ENCODE measurements around the gene LYRM2. TPM values are rescaled to one million over a fixed set of nuclear protein-coding genes. Genes with fewer than 3 reads are reported as not detected.
"Not testable (repeated sequence)": the region's sequence is repeated elsewhere in the genome, so short reads cannot be mapped to it uniquely, and the experiment has no call there.

Gene LYRM2
- total RNA-seq, 1 experiment from 2014 or later: 4.7 TPM

GRCh38 chr6:89657445-89658158 is 19.1 kb upstream of the LYRM2 start:
- in situ Hi-C loops (cut with HindIII; ENCODE audit: low pct_unique_long_range_greater_than_20kb, low sequenced_read_pairs): no loop called here
- DNase-seq (ENCODE audit: low read depth): no peak

- DNase-seq (ENCODE audit: low read depth): no peak
- in situ Hi-C loops (cut with HindIII; ENCODE audit: low pct_unique_long_range_greater_than_20kb, low sequenced_read_pairs): no loop called here
These were observed 16.6 kb upstream of the LYRM2 start for GRCh38 chr6:89655122-89655521.

DNA sequence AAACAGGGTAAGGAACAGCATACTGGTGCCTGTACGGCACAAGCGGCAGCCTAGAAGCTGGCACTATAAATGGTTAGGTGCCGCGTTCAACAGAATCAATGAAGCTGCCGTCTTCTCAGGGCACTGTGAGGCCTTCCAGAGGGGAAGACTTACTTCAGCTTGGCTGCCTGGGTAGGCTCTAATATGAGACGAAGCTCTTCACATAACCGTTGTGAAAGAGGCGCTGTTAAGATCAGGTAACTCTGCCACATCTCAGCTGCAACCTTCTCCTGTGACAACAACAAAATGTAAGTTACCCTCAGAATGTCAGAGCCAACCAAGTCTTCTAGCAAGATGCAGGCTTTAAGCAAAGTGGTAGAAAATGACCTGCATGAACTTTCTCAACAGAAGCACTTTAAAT is 12.0 kb upstream of the LYRM2 start:
- DNase-seq (ENCODE audit: low read depth): no peak
- in situ Hi-C loops (cut with HindIII; ENCODE audit: low pct_unique_long_range_greater_than_20kb, low sequenced_read_pairs): no loop called here

- in situ Hi-C loops (cut with HindIII; ENCODE audit: low pct_unique_long_range_greater_than_20kb, low sequenced_read_pairs): loop anchor here (10.0 kb wide), 1 partner anchor 215 kb away; the partner anchor contains the start of gene ANKRD6
- no peak for DNase-seq (ENCODE audit: low read depth)
These were observed 11.1 kb upstream of the LYRM2 start for GRCh38 chr6:89649682-89650081.

GRCh38 chr6:89644864-89645263 is 6.3 kb upstream of the LYRM2 start:
- no peak for DNase-seq (ENCODE audit: low read depth)
- in situ Hi-C loops (cut with HindIII; ENCODE audit: low pct_unique_long_range_greater_than_20kb, low sequenced_read_pairs): loop anchor here (10.0 kb wide), 1 partner anchor 210 kb away; the partner anchor contains the start of gene ANKRD6

DNA sequence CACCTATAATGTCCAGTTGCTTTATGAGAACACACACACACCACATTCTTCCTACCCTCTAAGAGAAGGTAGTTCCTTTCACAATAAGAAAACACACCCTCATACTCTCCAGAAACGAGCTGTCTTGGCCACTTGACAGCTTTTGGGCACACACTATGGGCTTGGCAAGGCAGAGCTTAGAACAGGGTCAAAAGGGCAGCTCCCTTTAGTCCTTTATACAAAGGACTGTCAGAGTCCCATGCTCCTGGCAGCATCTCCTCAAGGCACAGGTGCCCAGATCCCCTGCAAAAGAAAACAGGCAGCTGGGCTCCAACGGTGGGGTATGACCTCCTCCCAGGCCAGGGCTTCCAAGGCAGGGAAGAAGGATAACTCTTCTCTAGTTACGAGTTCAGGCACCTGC is 4.9 kb upstream of the LYRM2 start:
- no peak for DNase-seq (ENCODE audit: low read depth)
- in situ Hi-C loops (cut with HindIII; ENCODE audit: low pct_unique_long_range_greater_than_20kb, low sequenced_read_pairs): loop anchor here (10.0 kb wide), 1 partner anchor 209 kb away; the partner anchor contains the start of gene ANKRD6

DNA sequence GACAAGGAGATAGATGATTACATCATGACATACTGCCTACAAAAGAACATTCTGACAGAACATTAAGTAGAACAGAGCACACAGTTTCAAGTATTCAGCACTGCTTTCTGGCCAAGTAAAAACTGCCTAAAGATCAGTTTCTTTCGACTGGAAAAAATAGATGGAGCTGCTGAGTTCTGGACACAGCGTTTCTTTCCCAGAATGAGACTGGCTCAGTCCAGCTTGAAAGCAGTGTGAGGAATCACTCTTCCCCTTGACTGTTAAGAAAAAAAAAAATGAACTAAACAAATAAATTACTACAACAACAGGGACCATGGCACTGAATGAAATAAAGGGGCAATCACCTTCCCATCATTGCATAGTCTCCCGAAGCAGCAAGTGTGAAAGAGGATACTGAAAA is 4.4 kb upstream of the LYRM2 start:
- DNase-seq (ENCODE audit: low read depth): no peak
- in situ Hi-C loops (cut with HindIII; ENCODE audit: low pct_unique_long_range_greater_than_20kb, low sequenced_read_pairs): loop anchor here (10.0 kb wide), 1 partner anchor 208 kb away; the partner anchor contains the start of gene ANKRD6

DNA sequence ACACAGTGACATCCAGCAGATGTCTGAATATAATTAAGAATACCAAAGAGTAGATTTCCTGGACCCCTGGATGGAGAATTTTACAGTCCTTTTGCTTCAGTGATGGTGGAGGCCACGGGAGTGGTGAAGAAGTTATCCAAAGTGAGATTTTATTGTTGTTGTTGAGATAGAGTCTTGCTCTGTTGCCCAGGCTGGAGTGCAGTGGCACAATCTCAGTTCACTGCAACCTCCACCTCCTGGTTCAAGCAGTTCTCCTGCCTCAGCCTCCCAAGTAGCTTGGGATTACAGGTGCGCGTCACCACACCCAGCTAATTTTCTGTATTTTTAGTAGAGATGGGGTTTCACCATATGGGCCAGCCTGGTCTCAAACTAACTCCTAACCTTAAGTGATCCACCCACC is 3.0 kb upstream of the LYRM2 start:
- not testable (repeated sequence) for DNase-seq (ENCODE audit: low read depth)
- in situ Hi-C loops (cut with HindIII; ENCODE audit: low pct_unique_long_range_greater_than_20kb, low sequenced_read_pairs): loop anchor here (10.0 kb wide), 1 partner anchor 207 kb away; the partner anchor contains the start of gene ANKRD6

DNA sequence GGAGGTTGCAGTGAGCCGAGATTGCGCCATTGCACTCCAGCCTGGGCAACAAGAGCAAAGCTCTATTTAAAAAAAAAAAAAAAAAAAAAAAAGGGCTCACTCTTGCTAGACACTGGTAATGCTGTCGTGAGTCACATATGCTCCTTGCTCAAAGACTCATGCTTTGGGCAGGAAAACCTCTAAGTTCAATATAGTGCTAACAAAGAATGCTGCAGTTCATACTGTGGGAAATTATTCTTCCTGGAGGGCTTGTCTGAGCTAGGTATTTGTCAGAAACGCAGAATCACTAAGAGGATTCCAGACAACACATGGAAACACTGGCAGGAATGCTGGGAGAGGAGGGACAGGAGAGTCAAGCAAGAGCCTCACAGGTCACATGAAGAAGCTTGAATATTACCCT is 2.3 kb upstream of the LYRM2 start:
- no peak for DNase-seq (ENCODE audit: low read depth)

GRCh38 chr6:89637960-89638319 is 607 bp downstream of the LYRM2 start:
- DNase-seq (ENCODE audit: low read depth): no peak
- in situ Hi-C loops (cut with HindIII; ENCODE audit: low pct_unique_long_range_greater_than_20kb, low sequenced_read_pairs): no loop called here

More for the DNA sequence above, 2.3 kb upstream of the LYRM2 start:
- in situ Hi-C loops (cut with HindIII; ENCODE audit: low pct_unique_long_range_greater_than_20kb, low sequenced_read_pairs): loop anchor here (10.0 kb wide), 1 partner anchor 206 kb away; the partner anchor contains the start of gene ANKRD6

DNA sequence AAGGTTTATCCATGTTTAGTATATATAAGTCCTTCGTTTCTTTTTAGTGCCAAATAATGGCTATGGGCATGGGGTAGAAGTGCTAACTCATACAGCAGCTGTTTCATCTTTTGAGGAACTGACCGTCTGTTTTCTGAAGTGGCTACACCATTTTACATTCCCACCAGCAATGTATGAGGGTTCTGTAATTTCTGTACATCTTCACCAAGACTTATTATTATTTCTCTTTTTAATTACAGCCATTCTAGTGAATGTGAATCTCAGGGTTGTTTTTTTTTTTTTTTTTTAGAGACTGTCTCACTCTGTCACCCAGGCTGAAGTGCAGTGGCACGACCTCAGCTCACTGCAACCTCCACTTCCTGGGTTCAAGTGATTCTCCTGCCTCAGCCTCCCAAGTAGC is 2.1 kb downstream of the LYRM2 start:
- in situ Hi-C loops (cut with HindIII; ENCODE audit: low pct_unique_long_range_greater_than_20kb, low sequenced_read_pairs); DNase-seq (ENCODE audit: low read depth): not testable (repeated sequence)

- in situ Hi-C loops (cut with HindIII; ENCODE audit: low pct_unique_long_range_greater_than_20kb, low sequenced_read_pairs): no loop called here
- DNase-seq (ENCODE audit: low read depth): no peak
These were observed 8.1 kb downstream of the LYRM2 start for GRCh38 chr6:89630488-89630887.

DNA sequence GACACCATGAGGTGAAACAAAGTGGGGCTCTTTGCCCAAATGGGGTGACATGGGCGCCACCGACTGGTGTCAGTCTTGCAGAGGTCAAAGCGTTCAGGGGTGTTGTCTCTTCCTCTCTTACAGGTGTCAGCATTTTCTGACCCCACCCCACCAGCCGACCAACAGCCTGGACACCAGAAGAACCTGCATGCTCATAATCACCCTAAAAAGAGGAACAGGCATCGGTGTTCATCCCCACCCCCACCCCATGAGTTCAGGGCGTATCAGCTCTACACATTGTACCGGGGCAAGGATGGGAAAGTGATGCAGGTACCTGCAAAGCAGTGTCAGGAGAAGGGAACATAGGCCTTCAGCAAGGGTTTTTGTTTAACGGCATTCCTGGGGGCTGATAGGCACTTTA is 14.8 kb downstream of the LYRM2 start:
- in situ Hi-C loops (cut with HindIII; ENCODE audit: low pct_unique_long_range_greater_than_20kb, low sequenced_read_pairs): no loop called here
- DNase-seq (ENCODE audit: low read depth): no peak

GRCh38 chr6:89619567-89619966 is 19.0 kb downstream of the LYRM2 start:
- DNase-seq (ENCODE audit: low read depth): no peak
- in situ Hi-C loops (cut with HindIII; ENCODE audit: low pct_unique_long_range_greater_than_20kb, low sequenced_read_pairs): no loop called here

GRCh38 chr6:89618026-89618425 is 20.5 kb downstream of the LYRM2 start:
- no peak for DNase-seq (ENCODE audit: low read depth)
- in situ Hi-C loops (cut with HindIII; ENCODE audit: low pct_unique_long_range_greater_than_20kb, low sequenced_read_pairs): no loop called here

DNA sequence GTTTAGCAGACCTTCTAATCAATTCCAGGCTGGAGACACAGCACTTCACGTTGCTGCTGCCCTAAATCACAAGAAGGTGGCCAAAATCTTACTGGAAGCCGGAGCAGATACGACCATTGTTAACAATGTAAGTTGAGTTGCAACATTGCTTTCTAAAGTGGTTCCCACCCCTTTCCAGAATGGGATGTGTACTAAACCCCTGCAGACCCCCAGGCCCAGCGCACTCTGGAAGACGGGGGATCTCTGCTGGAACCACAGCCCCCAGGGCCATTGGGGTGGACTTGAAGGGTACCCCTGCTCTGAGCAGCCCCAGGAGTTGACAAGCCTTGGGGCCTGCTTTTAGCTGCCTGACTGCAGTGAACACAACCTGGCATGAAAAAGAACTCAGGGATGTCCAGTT is 22.0 kb downstream of the LYRM2 start:
- no peak for DNase-seq (ENCODE audit: low read depth)
- in situ Hi-C loops (cut with HindIII; ENCODE audit: low pct_unique_long_range_greater_than_20kb, low sequenced_read_pairs): no loop called here

DNA sequence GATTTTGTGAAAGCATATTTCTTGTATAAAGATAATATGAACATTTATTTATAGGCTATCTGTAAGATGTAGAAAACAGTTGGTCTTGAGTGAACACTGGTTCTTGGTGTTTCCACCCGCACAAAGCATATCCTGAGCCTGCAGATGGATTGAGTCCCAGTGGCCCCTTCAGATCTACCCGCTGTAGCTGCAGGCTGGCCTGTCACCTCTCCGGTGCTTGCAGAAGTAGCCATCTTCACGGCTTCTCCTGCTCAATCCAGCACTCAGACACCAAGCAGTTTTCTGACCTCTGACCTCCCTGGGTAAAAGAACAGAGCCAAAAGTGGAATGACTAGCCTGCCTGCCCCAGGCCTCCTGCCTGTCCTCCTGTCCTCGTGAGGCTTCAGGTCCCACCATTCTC is 22.7 kb downstream of the LYRM2 start:
- in situ Hi-C loops (cut with HindIII; ENCODE audit: low pct_unique_long_range_greater_than_20kb, low sequenced_read_pairs): no loop called here
- DNase-seq (ENCODE audit: low read depth): no peak

GRCh38 chr6:89613790-89614189 is 24.8 kb downstream of the LYRM2 start:
- in situ Hi-C loops (cut with HindIII; ENCODE audit: low pct_unique_long_range_greater_than_20kb, low sequenced_read_pairs): no loop called here
- no peak for DNase-seq (ENCODE audit: low read depth)

DNA sequence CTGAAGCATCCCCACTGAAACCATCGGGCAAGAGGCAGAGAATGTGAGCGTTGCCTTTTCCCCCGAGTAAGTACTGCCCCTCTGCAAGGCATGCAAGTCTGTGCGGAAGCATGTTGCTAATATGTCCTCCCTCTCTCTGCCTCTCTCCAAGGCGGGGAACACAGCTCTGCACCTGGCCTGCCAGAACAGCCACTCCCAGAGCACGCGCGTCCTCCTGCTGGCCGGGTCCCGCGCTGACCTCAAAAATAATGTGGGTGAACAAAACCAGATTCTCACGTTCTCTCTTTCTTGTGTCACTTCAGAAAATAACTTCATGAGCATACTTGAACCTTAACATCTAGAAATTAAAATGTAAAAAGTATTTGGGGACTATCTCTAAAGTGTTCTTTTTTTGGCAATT is 26.4 kb downstream of the LYRM2 start:
- in situ Hi-C loops (cut with HindIII; ENCODE audit: low pct_unique_long_range_greater_than_20kb, low sequenced_read_pairs): no loop called here

GRCh38 chr6:89611666-89612065 is 26.9 kb downstream of the LYRM2 start:
- no peak for DNase-seq (ENCODE audit: low read depth)
- in situ Hi-C loops (cut with HindIII; ENCODE audit: low pct_unique_long_range_greater_than_20kb, low sequenced_read_pairs): no loop called here

More for the DNA sequence above, 26.4 kb downstream of the LYRM2 start:
- no peak for DNase-seq (ENCODE audit: low read depth)
